Fibroblast of lung (primary cell): ENCODE data around the gene ARPIN.

Experiments used
- CTCF ChIP-seq, 2 donors: IDR thresholded peaks in 1 of 2; conservative IDR thresholded peaks in 1 of 2; 1 replicate in 1 of 2; 2 replicates in 1 of 2; pipeline ENCODE4 v1.5.1; 2011 to 2012; ENCODE audit warnings: low read length in 2 of 2, control low read depth in 1 of 2, inconsistent platforms in 1 of 2, low read depth in 1 of 2, mild to moderate bottlenecking in 1 of 2
- EZH2 ChIP-seq: IDR thresholded peaks from 2 replicates; pipeline ENCODE4 v1.5.1; 2012; ENCODE audit warnings: low read length, control low read depth, mild to moderate bottlenecking; ENCODE audit errors: missing control alignments

GRCh38 chr15:89860431-89860830 lies 52.3 kb downstream of the ARPIN start:
- TF ChIP-seq CTCF (conservative IDR thresholded peaks at IDR 0.05 in 1 of 2, IDR thresholded peaks at IDR 0.05 in 1 of 2; ENCODE audit: low read depth in 1 of 2, low read length in 2 of 2), result no peak
- no peak for TF ChIP-seq EZH2
